Right ventricle myocardium superior (tissue), 1 donor: ENCODE measurements around the gene HELZ2. TPM values are rescaled to one million over a fixed set of nuclear protein-coding genes. Genes with fewer than 3 reads are reported as not detected.

Experiments
- ATAC-seq: fragments of 200-7000 bp; cut with Tn5 transposase; one replicate; pipeline ENCODE4 v1.9.1; 2020; ENCODE audit warnings: mild to moderate bottlenecking; ENCODE audit not compliant: poor library complexity
- DNase-seq: peaks from one replicate; pipeline ENCODE4 v3.0.0-alpha.2; 2020
- intact Hi-C: fragments of 100-400 bp; cut with DNase I; formaldehyde crosslinking; loops from one replicate; pipeline ENCODE4 v1.11.2; 2022
- total RNA-seq: library from RNA; stranded (reverse); fragmentation: NEBNext Ultra II Directional; extraction: Animal tissue kit (Norgen Biotek cat#: 25700); gene quantifications from one replicate; pipeline ENCODE4 v1.2.1, GENCODE V29; 2021
- donor health status: DM: no; HTN: yes; CAD: no; lungs with severe emphysema.

The HELZ2 gene
- total RNA-seq, 1 donor from 2014 or later = 9.7 TPM

DNA sequence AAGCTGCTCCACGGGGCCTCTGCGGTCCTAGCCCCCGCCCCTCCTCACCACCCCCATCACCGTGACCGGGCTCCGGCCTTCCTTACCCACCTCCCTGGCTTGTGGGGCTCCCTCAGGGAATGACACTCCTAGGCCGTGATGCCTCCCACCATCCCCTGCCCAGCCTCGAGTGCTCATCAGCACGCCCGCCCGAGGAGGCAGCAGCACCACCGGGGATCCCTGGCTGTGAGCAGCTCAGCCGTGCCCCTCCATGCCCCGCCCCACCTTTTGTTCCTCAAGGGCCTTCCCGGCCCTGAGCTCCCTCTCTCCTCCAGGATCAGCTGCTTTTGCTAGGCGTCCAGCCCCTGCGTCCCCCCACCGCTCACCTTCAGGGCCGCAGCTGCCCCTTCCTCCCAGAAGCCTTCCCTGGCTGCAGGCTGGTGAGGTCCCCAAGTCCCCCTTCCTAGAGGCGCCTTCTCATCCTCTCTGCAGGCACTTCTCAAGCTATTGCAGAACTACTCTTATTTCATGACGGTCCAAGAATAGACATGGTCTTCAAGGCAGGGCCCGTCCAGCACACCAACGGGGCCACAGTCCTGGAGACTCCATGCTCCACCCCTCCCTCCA, 17.1 kb downstream of the HELZ2 start:
- intact Hi-C loops = no loop called here
- DNase-seq = no peak
- ATAC-seq = no peak

DNA sequence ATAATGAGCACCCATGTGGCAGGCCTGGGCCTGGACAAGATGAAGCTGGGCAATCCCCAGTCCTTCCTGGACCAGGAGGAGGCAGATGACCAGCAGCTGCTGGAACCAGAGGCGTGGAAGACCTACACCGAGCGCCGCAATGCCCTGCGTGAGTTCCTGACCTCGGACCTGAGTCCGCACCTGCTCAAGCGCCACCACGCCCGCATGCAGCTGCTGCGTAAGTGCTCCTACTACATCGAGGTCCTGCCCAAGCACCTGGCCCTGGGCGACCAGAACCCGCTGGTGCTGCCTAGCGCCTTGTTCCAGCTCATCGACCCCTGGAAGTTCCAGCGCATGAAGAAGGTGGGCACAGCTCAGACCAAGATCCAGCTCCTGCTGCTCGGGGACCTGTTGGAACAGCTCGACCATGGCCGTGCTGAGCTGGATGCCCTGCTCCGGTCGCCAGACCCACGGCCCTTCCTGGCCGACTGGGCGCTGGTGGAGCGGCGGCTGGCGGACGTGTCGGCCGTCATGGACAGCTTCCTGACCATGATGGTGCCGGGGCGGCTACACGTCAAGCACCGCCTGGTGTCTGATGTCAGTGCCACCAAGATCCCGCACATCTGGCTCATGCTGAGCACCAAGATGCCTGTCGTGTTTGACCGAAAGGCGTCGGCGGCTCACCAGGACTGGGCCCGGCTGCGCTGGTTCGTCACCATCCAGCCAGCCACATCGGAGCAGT, 18.2 kb downstream of the HELZ2 start:
- intact Hi-C loops = no loop called here
- ATAC-seq = no peak
- DNase-seq = no peak

DNA sequence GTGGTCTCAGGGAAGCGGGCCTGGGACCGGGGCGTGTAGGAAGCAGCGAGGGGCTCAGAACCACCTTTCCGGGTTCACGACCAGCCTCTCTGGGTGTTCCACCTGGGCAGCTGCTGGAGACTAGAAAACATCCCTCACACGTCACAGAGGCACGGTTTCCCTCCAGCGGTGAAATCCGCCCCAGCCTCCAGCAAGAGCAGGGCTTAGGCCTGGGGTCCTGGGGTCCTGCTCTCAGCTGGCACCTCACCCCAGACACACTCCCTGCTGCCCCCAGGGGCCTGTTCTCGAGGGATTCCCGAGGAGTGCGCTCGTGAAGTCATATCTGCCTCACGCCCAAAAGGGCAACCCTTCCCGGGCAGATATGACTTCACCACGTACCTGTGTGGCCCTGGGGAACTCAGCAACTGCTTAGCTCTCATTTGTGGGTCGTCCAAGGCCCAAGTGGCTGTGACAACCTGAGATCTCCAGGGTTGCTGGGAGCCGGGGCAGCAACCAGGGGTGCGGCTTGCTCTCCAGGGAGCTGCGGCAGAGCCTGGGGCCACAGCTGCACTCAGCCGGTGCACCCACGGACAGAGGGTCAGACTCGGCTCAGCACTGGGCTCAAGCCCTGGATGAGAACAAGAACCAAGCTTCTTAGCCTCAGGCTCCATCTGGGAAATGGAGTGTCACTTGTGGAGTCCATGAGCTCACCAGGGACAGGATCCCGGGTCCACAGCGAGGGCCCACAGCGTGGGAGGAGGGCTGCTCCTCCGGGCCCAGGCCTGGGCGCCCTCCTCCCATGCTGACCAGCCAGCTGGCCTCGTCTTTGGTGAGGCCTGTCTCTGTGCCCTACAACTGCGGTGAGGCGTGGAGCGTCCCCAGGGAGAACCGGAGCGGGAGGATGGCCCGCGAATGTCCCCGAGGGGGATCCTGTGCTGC, 19.4 kb downstream of the HELZ2 start:
- DNase-seq (no peak), ATAC-seq (no peak)
- intact Hi-C loops = no loop called here

DNA sequence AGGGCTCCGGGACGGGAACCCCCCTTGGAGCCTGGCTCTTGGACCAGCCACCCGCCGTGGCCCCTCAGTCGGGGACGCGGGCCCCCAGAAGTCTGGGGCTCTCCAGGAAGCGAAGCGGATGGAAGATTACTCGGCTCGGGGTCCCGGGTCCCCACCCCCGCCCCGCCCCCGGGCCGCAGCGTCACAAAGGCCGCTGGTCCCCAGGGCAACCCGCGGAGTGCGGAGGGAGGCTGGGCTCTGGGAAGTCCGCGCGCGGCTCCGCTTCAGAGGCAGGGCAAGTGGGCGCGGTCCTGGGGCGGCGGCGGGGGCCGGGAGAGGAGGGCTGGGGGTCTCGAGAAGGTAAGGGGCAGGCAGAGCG, 20.1 kb downstream of the HELZ2 start, which contains the start of gene FNDC11:
FNDC11 (plus strand) TSS at position 227 of the 358 bp plus-strand sequence. CDS start 1,505 bp downstream, outside the sequence.
- intact Hi-C loops = no loop called here
- no peak for DNase-seq
- peak; percentile 70 for ATAC-seq

DNA sequence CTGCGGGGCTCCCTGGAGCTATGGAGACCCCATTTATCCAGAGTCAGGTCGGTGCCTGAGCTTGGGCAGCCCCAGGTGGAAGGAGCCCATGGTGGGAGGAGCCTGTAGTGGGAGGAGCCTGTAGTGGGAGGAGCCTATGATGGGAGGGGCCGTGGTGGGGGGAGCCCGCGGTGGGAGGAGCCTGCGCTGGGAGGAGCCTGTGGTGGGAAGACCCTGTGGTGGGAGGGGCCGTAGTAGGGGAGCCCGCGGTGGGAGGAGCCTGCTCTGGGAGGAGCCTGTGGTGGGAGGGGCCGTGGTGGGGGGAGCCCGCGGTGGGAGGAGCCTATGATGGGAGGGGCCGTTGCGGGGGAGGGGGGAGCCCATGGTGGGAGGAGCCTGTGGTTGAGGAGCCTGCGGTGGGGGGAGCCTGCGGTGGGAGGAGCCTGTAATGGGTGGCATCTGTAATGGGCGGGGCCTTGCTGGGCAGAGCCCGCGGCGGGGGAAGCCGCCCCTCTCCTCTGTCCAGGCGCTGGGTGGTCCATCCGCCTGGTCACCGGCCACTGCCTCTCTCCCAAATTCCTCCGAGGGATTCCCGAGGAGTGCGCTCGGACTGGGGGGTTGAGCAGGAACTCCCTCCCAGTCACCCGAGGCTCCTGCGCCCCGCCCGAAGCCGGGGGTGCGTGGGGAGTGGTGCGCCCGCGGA, 20.6 kb downstream of the HELZ2 start:
- DNase-seq (peak; percentile 84), ATAC-seq (peak; percentile 78)
- intact Hi-C loops = no loop called here

GRCh38 chr20:63552481-63553249, 21.4 kb downstream of the HELZ2 start:
- ATAC-seq = no peak
- intact Hi-C loops = no loop called here
- DNase-seq = no peak

DNA sequence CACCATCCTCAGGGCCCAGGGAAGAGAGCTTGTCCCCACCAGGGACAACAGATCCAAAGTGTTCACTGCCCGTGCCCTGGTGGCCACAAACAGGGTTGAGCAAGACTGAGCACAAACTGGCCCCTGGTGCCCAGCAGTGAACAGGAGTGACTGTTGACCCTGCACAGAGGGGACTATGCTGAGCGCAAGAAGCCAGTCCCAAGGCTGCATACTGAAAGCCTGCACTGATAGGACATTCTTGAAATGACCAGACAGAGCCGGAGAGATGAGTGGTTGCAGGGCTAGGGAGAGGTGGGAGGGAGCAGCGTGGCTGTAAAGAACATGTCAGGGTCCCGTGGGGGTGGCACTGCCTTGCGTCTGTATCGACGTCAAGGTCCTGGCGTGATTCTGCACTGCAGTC, 23.0 kb downstream of the HELZ2 start:
- no peak for DNase-seq
- no peak for ATAC-seq
- intact Hi-C loops = no loop called here

- no peak for ATAC-seq
- no peak for DNase-seq
- intact Hi-C loops = no loop called here
These were observed 24.3 kb downstream of the HELZ2 start for GRCh38 chr20:63549679-63550282.

DNA sequence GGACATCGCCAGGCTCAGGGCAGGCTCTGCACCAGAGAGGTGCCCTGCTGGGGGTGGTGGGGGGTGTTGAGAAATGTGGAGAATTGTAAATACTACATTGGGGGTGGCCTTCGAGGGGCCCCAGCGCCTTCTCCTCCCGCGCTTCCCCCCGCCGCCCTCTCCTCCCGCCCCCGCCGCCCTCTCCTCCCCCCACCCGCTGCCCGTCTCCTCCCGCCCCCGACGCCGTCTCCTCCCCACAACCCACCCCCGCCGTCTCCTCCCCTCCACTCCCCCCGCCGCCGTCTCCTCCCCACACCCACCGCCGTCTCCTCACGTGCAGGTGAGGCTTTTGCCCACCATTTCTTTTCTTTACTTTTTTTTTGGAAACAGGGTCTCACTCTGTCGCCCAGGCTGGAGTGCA, 25.0 kb downstream of the HELZ2 start:
- no peak for DNase-seq
- intact Hi-C loops = no loop called here
- no peak for ATAC-seq

GRCh38 chr20:63548542-63548941, 25.5 kb downstream of the HELZ2 start:
- ATAC-seq (no peak), DNase-seq (no peak)
- intact Hi-C loops = no loop called here

GRCh38 chr20:63547725-63548480, 26.1 kb downstream of the HELZ2 start, which contains the start of gene SRMS:
Gene SRMS, minus strand, starts transcription at chr20:63547749. Its CDS starts 286 bp downstream, at chr20:63547463.
- intact Hi-C loops = no loop called here
- ATAC-seq = no peak

GRCh38 chr20:63546956-63547724, 26.9 kb downstream of the HELZ2 start:
- ATAC-seq = no peak
- no peak for DNase-seq
- intact Hi-C loops = no loop called here

More at GRCh38 chr20:63547725-63548480, 26.1 kb downstream of the HELZ2 start, which contains the start of gene SRMS:
- no peak for DNase-seq

DNA sequence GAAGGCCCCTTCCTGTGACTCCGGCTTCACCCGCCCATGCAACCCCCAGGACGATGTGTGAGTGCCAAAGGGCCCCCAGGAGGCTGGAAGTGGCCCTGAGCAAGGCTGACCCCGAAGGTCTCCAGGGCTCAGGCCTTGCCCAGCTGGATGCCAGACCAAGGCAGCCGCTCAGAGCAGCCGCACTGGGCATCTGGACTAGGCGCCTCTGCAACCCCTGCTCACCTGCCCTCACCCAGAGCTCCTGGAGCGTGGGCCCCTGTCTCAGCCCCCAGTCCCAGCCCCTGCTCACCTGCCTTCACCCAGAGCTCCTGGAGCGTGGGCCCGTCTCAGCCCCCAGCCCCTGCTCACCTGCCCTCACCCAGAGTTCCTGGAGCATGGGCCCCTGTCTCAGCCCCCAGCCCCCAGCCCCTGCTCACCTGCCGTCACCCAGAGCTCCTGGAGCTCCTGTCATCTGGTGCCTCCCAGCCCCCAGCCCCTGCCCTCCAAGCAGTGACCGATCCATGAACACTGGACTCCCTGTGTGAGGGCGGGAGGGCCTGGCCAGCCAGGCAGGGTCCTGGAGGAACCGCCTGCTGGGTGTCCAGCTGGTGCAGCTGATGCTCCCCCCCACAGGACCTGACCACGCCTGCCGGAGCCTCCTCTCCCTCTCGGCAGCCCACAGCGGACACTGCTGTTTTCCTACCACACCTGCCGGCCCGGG, 27.6 kb downstream of the HELZ2 start:
- no peak for DNase-seq
- ATAC-seq = no peak
- intact Hi-C loops = no loop called here

DNA sequence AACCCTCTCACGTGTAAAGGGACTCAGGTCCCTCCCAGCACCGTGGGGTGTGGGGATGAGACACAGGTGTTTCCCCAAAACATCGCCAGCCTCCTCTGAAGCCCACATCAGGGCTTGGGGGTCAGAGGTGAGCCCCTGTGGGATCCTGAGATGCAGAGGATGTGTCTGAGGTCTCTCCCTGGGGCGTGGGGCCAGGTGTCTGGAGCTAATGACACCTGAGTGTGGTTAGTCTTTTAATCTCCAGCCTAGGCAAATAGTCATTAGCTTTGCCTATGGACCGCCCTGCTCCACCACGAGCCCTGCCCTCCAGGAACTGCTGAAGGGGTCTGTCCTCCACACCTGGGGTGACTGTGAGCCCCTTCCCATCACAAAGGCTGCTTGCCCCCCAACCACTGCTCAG, 28.2 kb downstream of the HELZ2 start:
- no peak for DNase-seq
- intact Hi-C loops = no loop called here
- ATAC-seq = no peak

GRCh38 chr20:63544958-63545516, 29.0 kb downstream of the HELZ2 start:
- intact Hi-C loops = no loop called here
- no peak for ATAC-seq
- DNase-seq = no peak
